Upper lobe of left lung (tissue), 6 donors: ENCODE measurements around the gene ERO1A. TPM values are rescaled to one million over a fixed set of nuclear protein-coding genes. Genes with fewer than 3 reads are reported as not detected.

ENCODE experiments used
- ATAC-seq, 2 donors: fragments of 200-7000 bp; cut with Tn5 transposase; one replicate each; pipeline ENCODE4 v1.9.1; 2022; ENCODE audit warnings: mild to moderate bottlenecking in 2 of 2, moderate library complexity in 2 of 2; ENCODE audit not compliant: low FRiP score in 2 of 2
- DNase-seq, 2 donors: peaks; one replicate each; pipeline ENCODE4 v3.0.0-alpha.2; 2019 to 2020
- H3K27ac ChIP-seq, 4 donors: fragments of 200-600 bp; sonication (generic); one replicate each; pipeline ENCODE4 v1.5.1; 2016 to 2019
- H3K27me3 ChIP-seq, 4 donors: fragments of 200-600 bp; sonication (generic); one replicate each; pipeline ENCODE4 v1.5.1; 2017 to 2019
- H3K36me3 ChIP-seq, 4 donors: fragments of 200-600 bp; sonication (generic); one replicate each; pipeline ENCODE4 v1.5.1; 2016 to 2019
- H3K4me1 ChIP-seq, 4 donors: fragments of 200-600 bp; sonication (generic); one replicate each; pipeline ENCODE4 v1.5.1; 2018 to 2019
- H3K4me3 ChIP-seq, 4 donors: fragments of 200-600 bp; sonication (generic); one replicate each; pipeline ENCODE4 v1.5.1; 2017 to 2019; ENCODE audit warnings: mild to moderate bottlenecking in 2 of 4, moderate library complexity in 1 of 4
- H3K9me3 ChIP-seq, 4 donors: fragments of 200-600 bp; sonication (generic); one replicate each; pipeline ENCODE4 v1.5.1; 2018 to 2019
- EP300 ChIP-seq, 4 donors: sonication (generic); formaldehyde crosslinking; IDR thresholded peaks; one replicate each; pipeline ENCODE4 v1.5.1; 2017; ENCODE audit warnings: antibody characterized with exemption in 4 of 4, control low read depth in 2 of 4
- POLR2A ChIP-seq, 4 donors: fragments of 450-650 bp; IDR thresholded peaks; one replicate each; pipeline ENCODE4 v1.5.1; 2016 to 2017; ENCODE audit warnings: antibody characterized with exemption in 4 of 4, mild to moderate bottlenecking in 2 of 4
- POLR2AphosphoS5 ChIP-seq, 2 donors: sonication (generic); formaldehyde crosslinking; IDR thresholded peaks; one replicate each; pipeline ENCODE4 v1.5.1; 2017; ENCODE audit warnings: antibody characterized with exemption in 2 of 2
- WGBS, 2 donors: methylation state at CpG; one replicate each; pipeline ENCODE4 v1.1.5; 2017 to 2018; 5-methylcytosine and 5-hydroxymethylcytosine counted together
- total RNA-seq, 6 donors: library from RNA; depleted of rRNA in 4 of 6; stranded (reverse); fragments of >200 nt in 4 of 6; gene quantifications; one replicate each; pipeline versions ENCODE4 v1.1.0 to v1.2.1, GENCODE V29; 2016 to 2021
- TF ChIP-seq, protein P1 (sequence below), 6 experiments: fragments of 450-650 bp in 4 of 6; fragments of 200-600 bp in 2 of 6; sonication (generic) in 2 of 6; IDR thresholded peaks; one replicate each; pipeline ENCODE4 v1.5.1; 2016 to 2019; ENCODE audit warnings: antibody characterized with exemption in 6 of 6
- donor health status: DM: no; HTN: no; CAD: no; lungs with moderate emphysema.
- donor health status: DM: no; HTN: yes; CAD: no; lungs with severe emphysema.

The ERO1A gene
- total RNA-seq, 6 donors from 2014 or later = 36.4 to 63.4 (median 50.9) TPM

- Histone ChIP-seq H3K27ac (no peak overlapping the region), H3K27me3 (no peaks in the 10 kb centered on the region), H3K4me1 (peaks cover 0 to 1% (median 0%) of the 10 kb centered on the region in 4 donors), H3K4me3 (no peak overlapping the region), H3K9me3 (no peaks in the 10 kb centered on the region), H3K36me3 (peaks cover 28 to 97% (median 46%) of the 10 kb centered on the region in 4 donors)
- DNase-seq (no peak), ATAC-seq (no peak)
- TF ChIP-seq, protein P1, sequence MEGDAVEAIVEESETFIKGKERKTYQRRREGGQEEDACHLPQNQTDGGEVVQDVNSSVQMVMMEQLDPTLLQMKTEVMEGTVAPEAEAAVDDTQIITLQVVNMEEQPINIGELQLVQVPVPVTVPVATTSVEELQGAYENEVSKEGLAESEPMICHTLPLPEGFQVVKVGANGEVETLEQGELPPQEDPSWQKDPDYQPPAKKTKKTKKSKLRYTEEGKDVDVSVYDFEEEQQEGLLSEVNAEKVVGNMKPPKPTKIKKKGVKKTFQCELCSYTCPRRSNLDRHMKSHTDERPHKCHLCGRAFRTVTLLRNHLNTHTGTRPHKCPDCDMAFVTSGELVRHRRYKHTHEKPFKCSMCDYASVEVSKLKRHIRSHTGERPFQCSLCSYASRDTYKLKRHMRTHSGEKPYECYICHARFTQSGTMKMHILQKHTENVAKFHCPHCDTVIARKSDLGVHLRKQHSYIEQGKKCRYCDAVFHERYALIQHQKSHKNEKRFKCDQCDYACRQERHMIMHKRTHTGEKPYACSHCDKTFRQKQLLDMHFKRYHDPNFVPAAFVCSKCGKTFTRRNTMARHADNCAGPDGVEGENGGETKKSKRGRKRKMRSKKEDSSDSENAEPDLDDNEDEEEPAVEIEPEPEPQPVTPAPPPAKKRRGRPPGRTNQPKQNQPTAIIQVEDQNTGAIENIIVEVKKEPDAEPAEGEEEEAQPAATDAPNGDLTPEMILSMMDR (IDR thresholded peaks at IDR 0.05) = no peak
These were observed 28.9 kb upstream of the ERO1A start for GRCh38 chr14:52724360-52724644.

DNA sequence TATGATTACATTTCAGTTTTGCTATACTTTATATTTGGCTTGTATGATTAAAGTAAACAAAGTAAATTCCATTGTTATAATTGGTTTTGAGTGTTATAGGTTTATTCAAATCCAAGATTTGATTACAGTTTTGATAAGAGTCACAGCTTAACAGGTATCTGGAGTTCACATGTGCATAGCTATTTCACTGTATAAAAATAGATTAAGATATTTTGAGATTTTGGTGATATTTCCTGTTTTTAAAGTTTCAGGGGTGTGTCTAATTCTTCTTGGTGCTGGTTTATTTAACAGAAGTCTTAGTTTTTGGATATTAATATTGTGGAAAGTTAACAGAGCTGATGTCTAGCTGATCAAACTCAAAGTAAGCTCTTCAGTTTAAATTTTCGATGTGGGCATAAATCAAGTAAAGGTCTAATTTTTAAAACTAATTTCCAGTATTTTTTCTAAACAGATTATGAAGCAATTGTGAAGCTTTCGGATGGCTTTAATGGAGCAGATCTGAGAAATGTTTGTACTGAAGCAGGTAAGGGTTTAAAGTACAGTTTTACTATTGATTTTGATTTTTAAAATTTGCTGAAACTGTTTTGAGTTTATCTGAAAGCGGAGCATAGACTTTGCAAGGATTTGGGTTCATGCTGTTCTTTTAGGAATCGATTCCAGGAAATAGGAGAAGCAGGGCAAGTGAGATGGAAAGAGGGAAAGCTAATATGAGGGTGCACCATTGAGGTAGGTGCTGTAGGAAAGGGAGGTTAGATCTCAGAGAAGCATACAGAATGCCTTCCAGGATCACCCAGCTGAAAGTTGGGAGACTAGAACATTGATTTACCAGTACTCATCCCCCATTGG is 28.4 kb upstream of the ERO1A start:
- Histone ChIP-seq H3K36me3 (peaks cover 31 to 100% (median 51%) of the 10 kb centered on the region in 4 donors), H3K27me3 (no peaks in the 10 kb centered on the region), H3K4me1 (no peaks in the 10 kb centered on the region), H3K27ac (no peak overlapping the region), H3K4me3 (no peak overlapping the region), H3K9me3 (no peaks in the 10 kb centered on the region)
- DNase-seq (no peak), ATAC-seq (no peak)
- no peak for TF ChIP-seq POLR2A (IDR thresholded peaks at IDR 0.05)
- TF ChIP-seq, protein P1 (IDR thresholded peaks at IDR 0.05) = no peak
- no peak for TF ChIP-seq EP300 (IDR thresholded peaks at IDR 0.05)
- no peak for TF ChIP-seq POLR2AphosphoS5 (IDR thresholded peaks at IDR 0.05)
- 92 to 96% methylated on average over 4 of the region's 4 CpGs for WGBS, 2 donors

DNA sequence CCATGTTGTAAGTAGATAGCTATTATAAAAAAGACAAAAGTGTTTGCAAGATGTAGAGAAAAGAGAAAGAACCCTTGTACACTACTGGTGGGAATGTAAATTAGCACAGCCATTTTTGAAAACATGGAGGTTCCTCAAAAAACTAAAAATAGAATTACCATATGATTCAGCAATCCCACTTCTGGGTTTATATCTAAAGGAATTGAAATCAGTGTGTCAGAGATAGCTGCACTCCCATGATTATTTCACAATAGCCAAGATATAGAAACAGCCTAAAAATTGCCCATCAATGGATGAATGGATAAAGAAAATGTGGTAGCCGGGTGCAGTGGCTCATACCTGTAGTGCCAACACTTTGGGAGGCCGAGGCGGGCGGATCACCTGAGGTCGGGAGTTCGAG is 20.8 kb upstream of the ERO1A start:
- 96% methylated on average over 6 of the region's 6 CpGs for WGBS, 2 donors
- no peaks in the 10 kb centered on the region for H3K9me3 ChIP-seq
- H3K27me3 ChIP-seq = no peaks in the 10 kb centered on the region
- DNase-seq (no peak), ATAC-seq (no peak)
- no peak overlapping the region for H3K4me3 ChIP-seq
- no peak overlapping the region for H3K27ac ChIP-seq
- peaks cover 27 to 99% (median 64%) of the 10 kb centered on the region in 4 donors for H3K36me3 ChIP-seq
- no peaks in the 10 kb centered on the region for H3K4me1 ChIP-seq
- TF ChIP-seq EP300 (IDR thresholded peaks at IDR 0.05) = no peak
- TF ChIP-seq, protein P1 (IDR thresholded peaks at IDR 0.05) = no peak
- no peak for TF ChIP-seq POLR2AphosphoS5 (IDR thresholded peaks at IDR 0.05)
- no peak for TF ChIP-seq POLR2A (IDR thresholded peaks at IDR 0.05)

DNA sequence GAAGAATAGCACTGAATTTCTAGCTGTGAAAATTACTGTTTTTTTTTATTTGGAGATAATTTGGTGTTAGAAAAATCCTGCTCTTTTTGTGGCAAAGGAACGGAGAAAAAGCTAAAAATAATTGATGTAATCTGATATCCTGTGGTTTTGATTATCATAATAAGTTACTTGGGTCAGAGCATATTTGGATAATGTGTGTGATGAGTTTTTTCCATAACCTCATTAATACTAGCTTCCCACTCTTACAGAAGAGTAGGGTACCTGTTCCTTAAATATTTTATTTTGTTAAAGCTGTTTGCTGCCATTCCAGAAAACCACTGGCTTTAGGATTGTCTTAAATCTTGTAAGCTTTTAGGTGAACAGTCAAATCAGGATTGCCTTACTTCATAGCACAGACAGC is 16.3 kb upstream of the ERO1A start:
- Histone ChIP-seq H3K9me3 (no peaks in the 10 kb centered on the region), H3K27ac (no peak overlapping the region), H3K4me1 (peaks cover 12 to 23% (median 16%) of the 10 kb centered on the region in 4 donors), H3K4me3 (no peak overlapping the region), H3K27me3 (no peaks in the 10 kb centered on the region), H3K36me3 (peaks cover 11 to 83% (median 56%) of the 10 kb centered on the region in 4 donors)
- TF ChIP-seq POLR2A (IDR thresholded peaks at IDR 0.05) = no peak
- TF ChIP-seq EP300 (IDR thresholded peaks at IDR 0.05) = no peak
- TF ChIP-seq, protein P1 (IDR thresholded peaks at IDR 0.05) = no peak
- no peak for TF ChIP-seq POLR2AphosphoS5 (IDR thresholded peaks at IDR 0.05)
- no peak for DNase-seq
- no peak for ATAC-seq
- WGBS, 2 donors = 31 to 53% methylated on average over 1 of the region's 1 CpG
